ENCODE data around the gene KRT86. TPM values are rescaled to one million over a fixed set of nuclear protein-coding genes. Genes with fewer than 3 reads are reported as not detected.

The KRT86 gene
- total and polyA plus RNA-seq, 2 of the 8 experiments (the other 6 are each of a cell fraction or from before 2014, with no cell fraction given) = 0.12 TPM; not detected in 1

DNA sequence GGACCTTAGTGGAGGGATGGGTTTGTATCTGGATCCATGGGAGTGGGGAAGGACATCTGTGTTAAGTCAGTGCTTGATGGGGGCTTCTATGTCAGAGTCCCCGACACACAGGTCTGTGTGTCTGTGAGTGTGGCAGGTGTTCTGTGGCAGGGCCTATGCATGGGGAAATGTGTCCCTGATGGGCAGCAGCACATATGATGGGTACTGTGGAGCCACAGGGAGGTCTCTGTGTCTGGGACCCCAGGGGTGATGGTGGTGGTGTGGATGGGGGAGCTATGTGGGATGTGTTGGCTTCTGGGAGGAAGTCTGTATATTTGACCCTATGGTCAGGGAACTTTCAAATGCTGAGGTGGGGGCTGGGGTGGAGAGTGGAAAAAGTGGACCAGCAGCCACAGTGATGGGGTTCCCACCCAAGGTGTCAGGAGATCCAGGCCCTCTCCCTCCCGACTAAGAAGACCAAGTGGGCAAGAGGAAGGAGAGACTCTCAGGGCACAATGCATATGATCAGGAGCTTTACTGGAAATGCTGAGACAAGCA is 24.9 kb upstream of the KRT86 start (continued):
- TF ChIP-seq SIN3A (conservative IDR thresholded peaks at IDR 0.05 in 1 of 2, IDR thresholded peaks at IDR 0.05 in 1 of 2; ENCODE audit: low read depth in 1 of 2, low read length in 2 of 2) = no peak
- TF ChIP-seq SIRT6 (IDR thresholded peaks at IDR 0.05; ENCODE audit: low read length) = no peak
- TF ChIP-seq YY1 (IDR thresholded peaks at IDR 0.05; ENCODE audit: low read depth, low read length) = no peak
- no peak for TF ChIP-seq JUND (IDR thresholded peaks at IDR 0.05; ENCODE audit: low read length)
